ENCODE measurements around the gene UTF1.

- TF ChIP-seq POLR2A (IDR thresholded peaks at IDR 0.05; ENCODE audit: low read length) = no peak
- no peak for TF ChIP-seq GATA1 (IDR thresholded peaks at IDR 0.05; ENCODE audit: low read depth, low read length)
These were observed 33.6 kb upstream of the UTF1 start for GRCh38 chr10:133196221-133196915.

Data from erythroblast (primary cell).